Dermis microvascular lymphatic vessel endothelial cell (primary cell): ENCODE results near the gene CIZ1. TPM values are rescaled to one million over a fixed set of nuclear protein-coding genes. Genes with fewer than 3 reads are reported as not detected.

Experiments
- DNase-seq, 2 donors: peaks; one replicate each; pipeline versions ENCODE4 v3.0.0 to v3.0.0-alpha.2; 2010; ENCODE audit warnings: low read depth in 2 of 2
- total RNA-seq: library from RNA; depleted of rRNA; stranded (reverse); fragments of >200 nt; gene quantifications from 2 replicates; pipeline ENCODE4 v1.2.1, GENCODE V29; 2014

The CIZ1 gene
- total RNA-seq, 1 donor from 2014 or later: 11.7 TPM

- DNase-seq: no peak
Observed at GRCh38 chr9:128162215-128163026, 29.0 kb downstream of the CIZ1 start.

- DNase-seq: no peak
Observed at GRCh38 chr9:128161215-128161902, 30.0 kb downstream of the CIZ1 start.

- DNase-seq: peak in 1 of 2 donors; percentile 17
Observed at GRCh38 chr9:128160603-128160987, 30.8 kb downstream of the CIZ1 start.

- DNase-seq: peak; percentile 78 to 93
Observed at GRCh38 chr9:128159784-128160602, 31.4 kb downstream of the CIZ1 start, which contains the start of gene BBLN. Gene BBLN (plus strand): TSS chr9:128160265. CDS start chr9:128160408, 143 bp downstream.

GRCh38 chr9:128159522-128159783 is 31.9 kb downstream of the CIZ1 start:
- DNase-seq: no peak

DNA sequence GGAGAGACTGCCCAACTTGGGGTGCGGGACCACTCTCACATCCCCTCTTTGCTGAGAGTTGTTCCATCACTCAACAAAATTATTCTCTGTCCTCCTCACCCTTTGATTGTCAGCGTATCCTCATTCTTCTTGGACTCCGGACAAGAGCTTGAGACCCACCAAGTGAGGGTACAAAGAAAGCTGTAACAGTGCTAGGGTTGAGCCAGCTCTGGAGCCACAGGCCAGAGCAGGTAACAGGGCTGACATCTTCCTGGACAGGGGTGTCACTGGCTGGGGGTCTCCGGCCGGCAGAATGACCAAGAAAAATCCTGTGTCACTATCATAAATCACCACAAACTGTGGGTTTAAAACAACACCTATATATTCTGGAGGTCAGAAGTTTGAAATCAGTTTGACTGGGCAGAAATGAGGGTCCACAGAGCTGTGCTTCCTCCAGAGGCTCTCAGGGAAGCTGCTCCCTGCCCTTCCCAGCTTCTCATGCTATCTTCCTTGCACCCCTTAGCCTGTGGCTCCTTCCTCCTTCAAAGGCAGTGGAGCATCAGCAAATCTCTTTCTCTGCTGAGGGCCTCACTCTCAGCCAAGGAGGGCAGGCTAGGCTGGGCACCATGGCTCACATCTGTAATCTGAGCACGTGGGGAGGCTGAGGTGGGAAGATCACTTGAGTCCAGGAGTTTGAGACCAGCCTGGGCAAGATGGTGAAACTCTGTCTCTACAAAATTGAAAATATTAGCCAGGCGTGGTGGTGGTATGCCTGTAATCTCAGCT is 35.5 kb downstream of the CIZ1 start:
- DNase-seq: no peak

- no peak for DNase-seq
Observed at GRCh38 chr9:128153947-128154695, 37.3 kb downstream of the CIZ1 start.

DNA sequence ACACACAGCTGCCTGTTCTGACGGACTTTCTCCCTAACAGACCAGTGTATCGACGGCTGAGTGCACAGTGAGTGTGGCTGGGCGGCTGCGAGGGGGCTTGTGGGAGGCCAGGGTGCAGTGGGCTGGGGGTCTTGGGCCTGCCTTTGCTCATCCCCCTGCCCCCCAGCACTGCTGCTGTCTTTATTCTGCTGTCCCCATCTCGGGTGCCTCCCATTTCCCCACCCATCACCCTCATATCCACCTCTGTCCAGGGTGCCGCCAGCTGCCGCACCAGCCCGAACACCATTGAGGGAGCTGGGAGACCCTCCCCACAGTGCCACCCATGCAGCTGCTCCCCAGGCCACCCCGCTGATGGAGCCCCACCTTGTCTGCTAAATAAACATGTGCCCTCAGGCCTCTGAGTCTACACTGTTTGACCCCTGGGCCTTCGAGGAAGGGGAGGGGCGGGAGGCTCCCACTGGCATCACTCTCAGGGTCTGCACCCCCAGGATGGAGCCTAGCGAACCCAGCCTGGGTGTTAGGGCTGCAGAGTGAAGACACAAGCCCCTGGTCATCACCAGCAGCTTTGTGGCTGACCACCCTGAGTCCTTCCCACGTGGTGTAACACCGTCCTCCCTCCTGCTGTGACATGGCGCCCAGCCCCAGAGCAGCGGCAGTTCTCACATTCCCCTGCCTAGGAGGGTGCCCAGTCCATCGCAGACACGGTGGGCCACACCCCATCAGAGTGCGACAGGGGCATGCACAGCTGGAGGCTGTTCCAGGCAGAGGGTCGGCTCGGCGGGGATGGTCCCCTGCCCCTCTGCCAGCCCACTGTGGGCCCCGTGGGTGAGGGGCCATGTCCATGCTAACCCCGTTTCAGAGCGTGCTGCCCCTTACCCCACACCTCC is 38.1 kb downstream of the CIZ1 start:
- DNase-seq: no peak

DNA sequence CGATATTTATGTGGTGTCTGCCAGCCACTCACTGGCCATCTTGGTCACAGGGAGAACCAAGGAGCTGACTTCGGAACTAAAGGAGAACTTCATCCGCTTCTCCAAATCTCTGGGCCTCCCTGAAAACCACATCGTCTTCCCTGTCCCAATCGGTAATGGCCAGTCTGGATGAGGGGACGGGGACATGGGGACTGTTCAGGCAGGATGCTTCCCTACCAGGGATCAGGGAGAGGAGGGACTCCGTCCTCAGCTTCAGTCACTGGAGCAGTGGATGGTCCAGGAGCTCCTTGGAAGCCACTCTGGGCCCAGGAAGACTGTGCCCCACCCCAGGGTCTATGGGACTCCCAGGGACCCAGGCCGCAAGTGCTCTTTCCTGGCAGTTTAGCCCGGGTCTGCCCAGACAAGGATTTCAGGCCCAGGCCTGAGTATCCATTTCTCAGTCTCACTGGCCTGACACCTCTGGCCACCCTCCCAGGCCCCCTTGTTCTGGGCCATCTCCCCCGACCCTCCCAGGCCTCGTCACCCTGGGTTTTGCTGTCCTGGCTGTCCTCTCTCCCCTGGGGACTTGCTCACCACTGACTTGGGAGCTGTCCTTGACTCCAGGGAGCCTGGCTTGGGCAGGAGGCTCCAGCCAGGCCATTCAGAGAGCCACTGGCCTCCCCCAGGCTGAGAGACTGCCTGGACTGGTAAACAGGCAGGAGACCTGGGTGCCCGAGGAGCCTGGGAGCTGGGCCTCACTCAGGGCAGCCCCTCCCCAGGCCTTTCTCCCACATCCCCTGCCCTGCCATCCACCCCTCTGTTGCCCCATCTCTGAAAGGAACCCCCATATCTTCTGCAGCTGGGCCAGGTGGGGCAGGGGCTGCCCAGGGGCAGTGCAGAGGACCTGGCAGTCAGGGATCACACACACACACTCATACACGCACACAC is 39.0 kb downstream of the CIZ1 start:
- no peak for DNase-seq

DNA sequence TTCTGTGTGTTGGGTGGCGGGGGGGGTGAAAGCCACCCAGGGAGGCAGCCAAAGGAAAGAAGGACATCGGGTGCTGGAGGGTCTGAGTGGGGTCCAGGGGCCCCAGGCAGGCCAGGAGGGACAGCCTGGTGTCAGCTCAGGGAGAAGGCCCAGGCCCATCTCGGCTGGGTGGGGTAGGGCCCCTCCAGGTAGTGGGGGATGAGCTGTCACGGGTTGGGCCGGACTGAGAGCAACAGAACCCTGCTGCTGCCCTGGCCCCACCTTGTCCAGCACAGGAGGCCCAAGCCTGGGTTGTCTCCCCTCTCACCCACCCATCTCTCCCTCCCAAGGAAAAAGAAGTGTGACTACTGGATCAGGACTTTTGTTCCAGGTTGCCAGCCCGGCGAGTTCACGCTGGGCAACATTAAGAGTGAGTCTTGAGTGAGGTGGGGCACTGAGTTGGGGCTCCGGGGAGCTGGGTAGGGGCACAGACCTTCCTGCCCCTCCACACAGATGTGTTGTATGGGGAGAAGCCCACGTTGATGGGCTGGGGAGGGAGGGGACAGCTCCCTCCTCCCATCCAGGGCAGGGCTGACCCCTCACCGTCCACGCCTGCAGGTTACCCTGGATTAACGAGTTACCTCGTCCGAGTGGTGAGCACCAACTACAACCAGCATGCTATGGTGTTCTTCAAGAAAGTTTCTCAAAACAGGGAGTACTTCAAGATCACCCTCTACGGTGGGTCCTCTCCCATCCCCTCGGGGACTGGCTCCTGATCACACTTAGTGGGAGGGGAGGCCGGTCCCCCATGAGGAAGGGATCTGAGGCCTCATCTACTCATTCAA is 39.9 kb downstream of the CIZ1 start:
- DNase-seq: no peak

DNA sequence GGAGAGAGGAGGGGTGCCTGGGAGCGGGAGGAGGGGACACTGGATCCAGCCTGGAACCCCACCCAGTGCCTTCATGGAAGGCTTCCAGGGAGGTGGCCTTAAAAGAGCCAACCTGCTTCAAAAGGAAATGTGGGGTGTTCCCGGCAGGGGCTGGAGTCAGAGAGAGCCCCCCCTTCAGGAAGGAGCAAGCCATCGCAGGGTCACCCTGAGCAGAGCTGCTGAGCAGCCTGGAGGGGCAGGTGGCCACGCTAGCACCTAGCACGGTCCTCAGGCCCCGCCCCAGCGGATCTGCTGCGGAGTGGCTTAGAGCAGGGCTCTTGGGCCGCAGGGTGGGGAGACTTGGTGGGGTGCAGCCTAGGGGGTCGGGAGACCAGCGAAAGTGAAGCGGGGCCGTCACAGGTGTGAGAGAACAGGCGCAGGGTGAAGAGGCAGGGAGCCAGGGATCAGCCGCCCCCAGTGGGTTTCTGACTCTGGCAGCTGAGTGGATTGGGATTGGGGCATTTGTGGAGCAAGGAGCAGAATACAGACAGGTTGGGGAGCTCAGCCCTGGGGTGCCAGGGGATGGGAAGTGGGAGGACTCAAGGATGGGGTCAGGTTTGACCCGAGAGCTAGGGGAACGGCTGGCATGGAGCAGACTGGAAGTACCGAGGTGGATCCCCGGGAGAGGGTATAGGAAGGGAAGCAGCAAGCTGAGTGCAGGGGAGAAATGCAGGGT is 40.6 kb downstream of the CIZ1 start:
- no peak for DNase-seq

DNA sequence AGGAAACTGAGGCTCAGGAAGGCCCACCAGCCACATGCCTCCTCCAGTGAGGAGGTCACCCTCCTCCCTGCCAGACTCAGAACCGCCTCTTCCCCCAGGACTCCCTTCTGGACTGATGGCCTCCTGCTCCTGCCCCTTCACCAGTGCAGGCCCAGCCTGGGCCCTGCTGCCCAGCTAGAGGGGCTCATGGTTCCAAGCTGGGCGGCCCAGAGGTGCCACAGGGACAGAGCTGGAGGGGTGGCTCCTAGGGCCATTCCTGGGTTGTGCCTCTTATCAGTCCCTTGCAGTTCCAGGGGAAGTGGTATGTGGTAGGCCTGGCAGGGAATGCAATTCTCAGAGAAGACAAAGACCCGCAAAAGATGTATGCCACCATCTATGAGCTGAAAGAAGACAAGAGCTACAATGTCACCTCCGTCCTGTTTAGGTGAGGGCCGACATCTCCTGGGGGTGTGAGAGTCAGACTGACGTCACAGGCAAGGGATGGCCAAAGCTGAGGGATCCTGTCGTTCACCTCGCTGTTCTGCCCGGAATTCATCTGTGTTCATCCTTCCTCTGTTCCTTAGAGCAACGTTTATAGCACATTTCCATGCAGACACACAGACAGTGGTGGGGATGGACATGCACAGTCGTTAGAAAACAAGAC is 41.3 kb downstream of the CIZ1 start:
- no peak for DNase-seq

DNA sequence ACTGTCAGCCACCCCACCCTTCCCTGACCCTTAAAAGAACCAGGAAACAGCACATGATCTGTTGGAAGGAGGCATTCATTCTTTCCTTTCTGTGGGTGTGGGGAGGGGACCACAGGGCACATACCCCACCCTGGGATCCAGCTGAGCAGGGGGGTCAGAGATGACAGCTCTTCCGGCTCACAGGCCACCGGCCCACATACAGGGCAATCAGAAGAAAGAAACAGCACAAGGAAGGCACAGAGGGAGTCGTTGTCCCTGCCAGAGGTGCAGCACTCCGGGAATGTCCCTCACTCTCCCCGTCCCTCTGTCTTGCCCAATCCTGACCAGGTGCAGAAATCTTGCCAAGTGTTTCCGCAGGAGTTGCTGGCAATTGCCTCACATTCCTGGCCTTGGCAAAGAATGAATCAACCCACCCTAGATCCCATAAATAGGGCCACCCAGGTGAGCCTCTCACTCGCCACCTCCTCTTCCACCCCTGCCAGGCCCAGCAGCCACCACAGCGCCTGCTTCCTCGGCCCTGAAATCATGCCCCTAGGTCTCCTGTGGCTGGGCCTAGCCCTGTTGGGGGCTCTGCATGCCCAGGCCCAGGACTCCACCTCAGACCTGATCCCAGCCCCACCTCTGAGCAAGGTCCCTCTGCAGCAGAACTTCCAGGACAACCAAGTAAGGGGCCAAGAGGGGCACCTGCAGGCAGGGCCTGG is 42.2 kb downstream of the CIZ1 start, which contains the start of gene LCN2:
TSS of gene LCN2 (plus strand) at position 453 of the 701 bp plus-strand sequence. CDS start at position 526, 73 bp downstream.
- DNase-seq: no peak

GRCh38 chr9:128148509-128149000 is 42.8 kb downstream of the CIZ1 start:
- DNase-seq: no peak

GRCh38 chr9:128146591-128147120 is 44.7 kb downstream of the CIZ1 start:
- no peak for DNase-seq
